HepG2 (cell line): ENCODE measurements around the gene CPSF7. TPM values are rescaled to one million over a fixed set of nuclear protein-coding genes. Genes with fewer than 3 reads are reported as not detected.

Experiments used
- ATAC-seq: fragments of 200-7000 bp; cut with Tn5 transposase; 3 replicates; pipeline ENCODE4 v1.9.1; 2020; ENCODE audit warnings: mild to moderate bottlenecking, moderate library complexity
- BruUV-seq: library from RNA; stranded (reverse); fragments of 400-500 nt; replicated peaks from 2 replicates; lab custom pipeline; 2021; lab: Mats Ljungman, UMichigan
- CTCF ChIA-PET: fragments of 300-600 bp; formaldehyde crosslinking; extraction: SDS; loops from one replicate; lab custom pipeline; 2021; ENCODE audit warnings: low total read pairs, inconsistent platforms, low intra/inter-chr PET ratio; lab: Yijun Ruan, JAX
- POLR2A ChIA-PET: fragments of 350-600 bp; sonication (Branson Sonifier 250); formaldehyde crosslinking; loops from one replicate; lab custom pipeline; 2020; ENCODE audit warnings: antibody characterized with exemption, inconsistent platforms; lab: Yijun Ruan, JAX
- DNase-seq: peaks from one replicate; pipeline ENCODE4 v3.0.0-alpha.2; 2015; ENCODE audit warnings: low spot score
- FAIRE-seq: peaks from 3 replicates; lab custom pipeline; 2011; peaks lifted over from hg19 to GRCh38; lab: Jason Lieb, UNC
- H2AFZ ChIP-seq: one replicate; pipeline ENCODE4 v1.6.1; 2011; ENCODE audit warnings: low read length, inconsistent platforms
- H3K27ac ChIP-seq: fragments of 300-600 bp; 3 replicates; pipeline ENCODE4 v1.8.0; 2011; ENCODE audit warnings: mixed run types, mild to moderate bottlenecking, mixed read lengths, low read length, inconsistent platforms; ENCODE audit not compliant: insufficient read depth; ENCODE audit errors: extremely low read length
- H3K27me3 ChIP-seq, 2 experiments: fragments of 200-600 bp in 1 of 2; 2 replicates in 1 of 2; 3 replicates in 1 of 2; pipeline versions ENCODE4 v1.6.0 to v1.8.0; 2011; ENCODE audit warnings: low read length in 2 of 2, mild to moderate bottlenecking in 2 of 2, moderate library complexity in 2 of 2, inconsistent platforms in 1 of 2; ENCODE audit not compliant: insufficient read depth in 2 of 2, control insufficient read depth in 1 of 2
- H3K36me3 ChIP-seq, 2 experiments: fragments of 200-600 bp in 1 of 2; replicated peaks in 1 of 2; 2 replicates in 1 of 2; 3 replicates in 1 of 2; pipeline versions ENCODE4 v1.5.1 to v1.8.0; 2011; ENCODE audit warnings: low read length in 2 of 2, inconsistent platforms in 1 of 2; ENCODE audit not compliant: insufficient read depth in 2 of 2, control insufficient read depth in 1 of 2
- H3K4me1 ChIP-seq: 2 replicates; pipeline ENCODE4 v1.5.1; 2012; ENCODE audit warnings: low read length, inconsistent platforms; ENCODE audit not compliant: insufficient read depth
- H3K4me2 ChIP-seq: 2 replicates; pipeline ENCODE4 v1.6.0; 2011; ENCODE audit warnings: low read depth, low read length, inconsistent platforms
- H3K4me3 ChIP-seq, 3 experiments: fragments of 200-600 bp in 1 of 3; sonication (generic), shearing (Covaris generic) in 1 of 3; replicated peaks in 1 of 3; 2 replicates each; pipeline ENCODE4 v1.5.1; 2011 to 2016; ENCODE audit warnings: low read length in 3 of 3, inconsistent platforms in 2 of 3, low read depth in 2 of 3, mild to moderate bottlenecking in 2 of 3, control low read depth in 1 of 3, mixed read lengths in 1 of 3; ENCODE audit not compliant: insufficient read depth in 1 of 3
- H3K79me2 ChIP-seq: one replicate; pipeline ENCODE4 v1.6.1; 2011; ENCODE audit warnings: low read length, inconsistent platforms; ENCODE audit not compliant: insufficient read depth
- H3K9ac ChIP-seq: 2 replicates; pipeline ENCODE4 v1.6.0; 2011; ENCODE audit warnings: mild to moderate bottlenecking, low read depth, low read length, inconsistent platforms; ENCODE audit not compliant: insufficient read depth
- H3K9me3 ChIP-seq: 2 replicates; pipeline ENCODE4 v1.5.1; 2012; ENCODE audit warnings: mild to moderate bottlenecking, low read length
- H4K20me1 ChIP-seq: 2 replicates; pipeline ENCODE4 v1.6.0; 2011; ENCODE audit warnings: inconsistent platforms, mild to moderate bottlenecking, low read length, moderate library complexity; ENCODE audit not compliant: insufficient read depth
- BRF2 ChIP-seq: sonication (generic); formaldehyde crosslinking; IDR thresholded peaks from 2 replicates; pipeline ENCODE4 v1.8.1; 2022; ENCODE audit warnings: mild to moderate bottlenecking, missing genetic modification reagents
- ESRRA ChIP-seq: sonication (generic); formaldehyde crosslinking; IDR thresholded peaks from 2 replicates; pipeline ENCODE4 v1.5.1; 2020; ENCODE audit warnings: mild to moderate bottlenecking, low read depth, missing genetic modification reagents
- GABPB1 ChIP-seq: IDR thresholded peaks from 2 replicates; pipeline ENCODE4 v1.6.1; 2016; ENCODE audit warnings: mild to moderate bottlenecking, missing genetic modification reagents, moderate library complexity, missing compliant biosample characterization
- HIC2 ChIP-seq: sonication (generic); formaldehyde crosslinking; IDR thresholded peaks from 2 replicates; pipeline ENCODE4 v1.9.0; 2022; ENCODE audit warnings: low read depth, missing genetic modification reagents
- ZGPAT ChIP-seq: IDR thresholded peaks from 2 replicates; pipeline ENCODE4 v1.6.1; 2016; ENCODE audit warnings: mild to moderate bottlenecking
- WGBS: methylation state at CpG from one replicate; pipeline ENCODE4 v1.1.6; 2017; ENCODE audit warnings: low lambda C conversion rate; 5-methylcytosine and 5-hydroxymethylcytosine counted together
- in situ Hi-C: cut with HindIII; loops from 2 replicates; pipeline ENCODE4 v1.10.0; 2017; ENCODE audit warnings: low pct_unique_long_range_greater_than_20kb; ENCODE audit not compliant: extremely low pct_ligation_motif_present
- intact Hi-C: fragments of 100-400 bp; cut with micrococcal nuclease; formaldehyde crosslinking; loops from one replicate; pipeline ENCODE4 v1.10.0; 2022; ENCODE audit not compliant: unreplicated experiment
- polyA plus RNA-seq, 8 experiments: library from polyadenylated mRNA; depleted of rRNA in 3 of 8; stranded (reverse) in 7 of 8; unstranded in 1 of 8; fragments of >200 nt; fragmentation: Illumina TruSeq in 4 of 8; extraction: Trizol in 4 of 8; gene quantifications; 2 replicates each; pipeline versions ENCODE4 v1.2.1 to v1.2.3, GENCODE V29; 2011 to 2016; ENCODE audit warnings: low read depth in 4 of 8, missing spikeins in 1 of 8, mixed read lengths in 1 of 8; ENCODE audit not compliant: insufficient read depth in 1 of 8
- total RNA-seq, 5 experiments: library from RNA; depleted of rRNA; stranded (reverse); fragments of >200 nt; fragmentation: Illumina TruSeq; extraction: Trizol; gene quantifications; 2 replicates each; pipeline ENCODE4 v1.2.3, GENCODE V29; 2016; ENCODE audit warnings: low read depth in 1 of 5

The CPSF7 gene
- total and polyA plus RNA-seq, 2 of the 13 experiments (the other 11 are each of a cell fraction or from before 2014, with no cell fraction given) = 34.1 to 36.8 TPM

GRCh38 chr11:61403658-61404057, 26.1 kb downstream of the CPSF7 start:
- no peak overlapping the region for H3K9ac ChIP-seq
- ChIA-PET CTCF (no interaction called here), POLR2A (interaction anchor here (0.8 to 1.2 kb wide), 2 partner anchors 11 to 26 kb away, joined by 3 to 10 read pairs; partner anchors contain the start of genes CPSF7, SDHAF2 and TMEM216)
- no peak overlapping the region for H3K27ac ChIP-seq
- FAIRE-seq (no peak), DNase-seq (no peak), ATAC-seq (no peak)
- H3K9me3 ChIP-seq = no peaks in the 10 kb centered on the region
- no peak overlapping the region for H3K4me2 ChIP-seq
- no peaks in the 10 kb centered on the region for H3K4me1 ChIP-seq
- in situ Hi-C loops (no loop called here), intact Hi-C loops (no loop called here)
- H3K27me3 ChIP-seq = no peaks in the 10 kb centered on the region
- WGBS = 100% methylated on average over 1 of the region's 1 CpG
- H3K79me2 ChIP-seq = no peaks in the 10 kb centered on the region
- H2AFZ ChIP-seq = no peak overlapping the region
- H3K36me3 ChIP-seq = peaks cover 33 to 59% of the 10 kb centered on the region in 2 experiments
- no peak for TF ChIP-seq ESRRA
- TF ChIP-seq GABPB1 (CRISPR knock-in tag) = no peak
- TF ChIP-seq HIC2 (CRISPR knock-in tag) = no peak
- TF ChIP-seq BRF2 (CRISPR knock-in tag) = no peak
- no peak for TF ChIP-seq ZGPAT (CRISPR knock-in tag)
- no TSS peak for BruUV-seq
- no peaks in the 10 kb centered on the region for H4K20me1 ChIP-seq
- H3K4me3 ChIP-seq = no peak overlapping the region
